Iris pigment epithelial cell (primary cell): ENCODE measurements around the gene ARHGAP26.

Source experiments
- DNase-seq: peaks from one replicate; pipeline ENCODE4 v3.0.0-alpha.2; 2011; ENCODE audit warnings: low read depth

ARHGAP26 gene

GRCh38 chr5:143220748-143221251, 450.6 kb downstream of the ARHGAP26 start:
- DNase-seq: no peak

GRCh38 chr5:143222287-143223231, 452.4 kb downstream of the ARHGAP26 start:
- DNase-seq: peak; percentile 31

GRCh38 chr5:143224672-143225071, 454.5 kb downstream of the ARHGAP26 start:
- no peak for DNase-seq

- no peak for DNase-seq
Observed at GRCh38 chr5:143225511-143225910, 455.3 kb downstream of the ARHGAP26 start.

- DNase-seq: no peak
Observed at GRCh38 chr5:143226361-143226760, 456.2 kb downstream of the ARHGAP26 start.

GRCh38 chr5:143226872-143227271, 456.7 kb downstream of the ARHGAP26 start:
- DNase-seq: no peak

GRCh38 chr5:143227301-143227700, 457.1 kb downstream of the ARHGAP26 start:
- DNase-seq: no peak

GRCh38 chr5:143228597-143229293, 458.6 kb downstream of the ARHGAP26 start:
- DNase-seq: no peak

GRCh38 chr5:143229426-143229895, 459.3 kb downstream of the ARHGAP26 start:
- no peak for DNase-seq

GRCh38 chr5:143229896-143230675, 459.9 kb downstream of the ARHGAP26 start:
- DNase-seq: no peak

GRCh38 chr5:143230676-143230996, 460.5 kb downstream of the ARHGAP26 start:
- DNase-seq: no peak

- no peak for DNase-seq
Observed at GRCh38 chr5:143231416-143231815, 461.2 kb downstream of the ARHGAP26 start.

GRCh38 chr5:143231973-143232812, 462.0 kb downstream of the ARHGAP26 start:
- no peak for DNase-seq

GRCh38 chr5:143233031-143233430, 462.9 kb downstream of the ARHGAP26 start:
- no peak for DNase-seq

- DNase-seq: no peak
Observed at GRCh38 chr5:143234162-143234842, 464.1 kb downstream of the ARHGAP26 start.

GRCh38 chr5:143235423-143235822, 465.2 kb downstream of the ARHGAP26 start:
- peak; percentile 45 for DNase-seq

GRCh38 chr5:143236682-143237081, 466.5 kb downstream of the ARHGAP26 start:
- DNase-seq: no peak

- DNase-seq: no peak
Observed at GRCh38 chr5:143237664-143238063, 467.5 kb downstream of the ARHGAP26 start.

GRCh38 chr5:143238620-143239019, 468.4 kb downstream of the ARHGAP26 start:
- DNase-seq: no peak

GRCh38 chr5:143239882-143240518, 469.8 kb downstream of the ARHGAP26 start:
- DNase-seq: no peak
